Frontal cortex (tissue), 4 donors: ENCODE results near the gene DENND2C. TPM values are rescaled to one million over a fixed set of nuclear protein-coding genes. Genes with fewer than 3 reads are reported as not detected.

Experiments
- DNase-seq, 2 donors: peaks; one replicate each; pipeline ENCODE4 v3.0.0; 2012; ENCODE audit warnings: low spot score in 2 of 2
- FAIRE-seq: peaks from 2 replicates; lab custom pipeline; 2012; peaks lifted over from hg19 to GRCh38; lab: Jason Lieb, UNC
- total RNA-seq: library from RNA; depleted of rRNA; stranded (reverse); fragments of >200 nt; gene quantifications from one replicate; pipeline ENCODE4 v1.2.3, GENCODE V29; 2014
- donor health status: control.
- donor health status: control.
- donor health status: control.

Gene DENND2C
- total RNA-seq, 1 donor from 2014 or later, result 2.0 TPM

GRCh38 chr1:114690148-114690547 lies 20.3 kb upstream of the DENND2C start:
- DNase-seq (no peak), FAIRE-seq (no peak)

- FAIRE-seq (no peak), DNase-seq (no peak)
Measured at GRCh38 chr1:114688526-114688925, 18.7 kb upstream of the DENND2C start.

GRCh38 chr1:114685851-114686250 lies 16.0 kb upstream of the DENND2C start:
- FAIRE-seq, result no peak
- no peak for DNase-seq

- DNase-seq (no peak), FAIRE-seq (no peak)
Measured at GRCh38 chr1:114677691-114678090, 7.8 kb upstream of the DENND2C start.

GRCh38 chr1:114676115-114676514 lies 6.3 kb upstream of the DENND2C start:
- FAIRE-seq, result no peak

GRCh38 chr1:114671939-114672275 lies 2.1 kb upstream of the DENND2C start:
- DNase-seq, result no peak
- no peak for FAIRE-seq

More at GRCh38 chr1:114676115-114676514, 6.3 kb upstream of the DENND2C start:
- DNase-seq, result no peak

- peak; percentile 25 to 26 for DNase-seq
- FAIRE-seq, result no peak
Measured at GRCh38 chr1:114671011-114671938, 1.4 kb upstream of the DENND2C start.

GRCh38 chr1:114670083-114671010 lies 498 bp upstream of the DENND2C start:
- FAIRE-seq (no peak), DNase-seq (peak; percentile 81 to 94)

- no peak for FAIRE-seq
- no peak for DNase-seq
Measured at GRCh38 chr1:114668784-114669561, 876 bp downstream of the DENND2C start.

- DNase-seq (no peak), FAIRE-seq (no peak)
Measured at GRCh38 chr1:114668373-114668772, 1.5 kb downstream of the DENND2C start.

GRCh38 chr1:114666954-114667353 lies 2.9 kb downstream of the DENND2C start:
- DNase-seq, result no peak
- FAIRE-seq, result no peak

- no peak for DNase-seq
Measured at GRCh38 chr1:114660238-114660637, 9.6 kb downstream of the DENND2C start.

GRCh38 chr1:114651893-114652292 lies 18.0 kb downstream of the DENND2C start:
- FAIRE-seq (no peak), DNase-seq (no peak)

More at GRCh38 chr1:114660238-114660637, 9.6 kb downstream of the DENND2C start:
- FAIRE-seq, result no peak

- DNase-seq (no peak), FAIRE-seq (no peak)
Measured at GRCh38 chr1:114648503-114648902, 21.3 kb downstream of the DENND2C start.

GRCh38 chr1:114641377-114641776 lies 28.5 kb downstream of the DENND2C start:
- no peak for FAIRE-seq
- DNase-seq, result no peak

- no peak for DNase-seq
- FAIRE-seq, result no peak
Measured at GRCh38 chr1:114638910-114639309, 30.9 kb downstream of the DENND2C start.

- FAIRE-seq (no peak), DNase-seq (no peak)
Measured at GRCh38 chr1:114632427-114632826, 37.4 kb downstream of the DENND2C start.

GRCh38 chr1:114627107-114627506 lies 42.7 kb downstream of the DENND2C start:
- DNase-seq, result no peak
- no peak for FAIRE-seq

GRCh38 chr1:114623364-114623763 lies 46.5 kb downstream of the DENND2C start:
- no peak for DNase-seq
- FAIRE-seq, result no peak

- DNase-seq (no peak), FAIRE-seq (no peak)
Measured at GRCh38 chr1:114620419-114620818, 49.4 kb downstream of the DENND2C start.
